ENCODE results near the gene SIT1.

DNA sequence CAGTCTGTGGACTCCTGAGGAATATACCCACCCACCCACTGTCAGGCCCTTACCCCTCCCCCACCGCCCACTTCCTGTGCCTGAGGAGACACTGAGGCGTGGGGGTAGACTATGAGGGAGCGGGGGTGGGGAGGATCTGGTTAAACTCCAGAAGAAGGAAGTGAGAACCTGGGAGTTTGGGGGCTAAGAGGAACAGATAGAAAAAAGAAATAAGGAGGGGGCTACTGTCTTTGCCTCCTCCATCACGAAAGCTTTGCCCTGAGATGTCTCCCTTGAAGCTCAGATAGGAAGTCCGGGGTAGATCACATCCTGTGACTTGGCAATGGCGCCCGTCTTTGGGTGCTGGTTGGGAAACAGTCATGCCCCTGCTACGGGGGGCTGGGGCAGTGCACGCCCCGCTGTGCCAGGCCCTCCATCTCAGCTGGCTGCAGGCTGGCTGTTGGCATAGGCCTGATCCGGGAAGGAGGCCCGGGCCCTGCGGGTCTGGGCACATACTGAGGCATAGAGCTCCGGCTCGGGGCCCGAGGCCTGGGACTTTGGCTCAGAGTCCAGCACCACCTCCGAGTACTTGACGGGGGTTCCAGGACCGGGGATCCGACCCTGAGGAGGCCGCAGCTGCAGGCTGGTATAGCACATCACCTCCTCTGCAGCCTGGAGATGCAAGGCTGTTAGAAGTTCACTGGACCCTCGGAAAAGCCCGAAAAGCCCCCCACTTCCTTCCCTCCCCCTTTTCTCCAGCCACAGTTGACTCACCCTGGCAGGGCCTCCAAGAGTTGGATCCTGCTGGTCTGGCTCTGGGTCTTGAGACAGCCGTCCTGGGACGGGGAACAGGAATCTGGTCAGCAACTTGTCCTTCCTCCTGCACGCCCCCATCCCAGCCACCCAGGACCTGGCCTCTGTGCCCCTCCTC, 1.0 kb downstream of the SIT1 start:
- TF ChIP-seq ESRRG (CRISPR knock-in tag; IDR thresholded peaks at IDR 0.05) (no peak), SNAI2 (CRISPR knock-in tag; IDR thresholded peaks at IDR 0.05) (no peak)
